ENCODE measurements around the gene KRT75. TPM values are rescaled to one million over a fixed set of nuclear protein-coding genes. Genes with fewer than 3 reads are reported as not detected.
A peak's percentile ranks its signal among the peaks of the same experiment; 100 is the strongest.
"Not testable (repeated sequence)": the region's sequence is repeated elsewhere in the genome, so short reads cannot be mapped to it uniquely, and the experiment has no call there.

The KRT75 gene
- polyA plus RNA-seq, 3 donors, result not detected

GRCh38 chr12:52423661-52424500 is 10.3 kb downstream of the KRT75 start:
- DNase-seq (ENCODE audit: extremely low read depth in 1 of 11, low read depth in 9 of 11, low spot score in 4 of 11), result no peak

GRCh38 chr12:52423035-52423434 is 11.1 kb downstream of the KRT75 start:
- DNase-seq (ENCODE audit: extremely low read depth in 1 of 11, low read depth in 9 of 11, low spot score in 4 of 11), result no peak

- no peak for DNase-seq (ENCODE audit: extremely low read depth in 1 of 11, low read depth in 9 of 11, low spot score in 4 of 11)
Measured at GRCh38 chr12:52419656-52420055, 14.5 kb downstream of the KRT75 start.

GRCh38 chr12:52418576-52419110 is 15.5 kb downstream of the KRT75 start:
- no peak for DNase-seq (ENCODE audit: extremely low read depth in 1 of 11, low read depth in 9 of 11, low spot score in 4 of 11)

GRCh38 chr12:52417740-52418139 is 16.4 kb downstream of the KRT75 start:
- no peak for DNase-seq (ENCODE audit: extremely low read depth in 1 of 11, low read depth in 9 of 11, low spot score in 4 of 11)

- no peak for DNase-seq (ENCODE audit: extremely low read depth in 1 of 11, low read depth in 9 of 11, low spot score in 4 of 11)
Measured at GRCh38 chr12:52416795-52417194, 17.4 kb downstream of the KRT75 start.

GRCh38 chr12:52415870-52416750 is 18.1 kb downstream of the KRT75 start:
- peak; percentile 22 to 74 (median 47) for DNase-seq (ENCODE audit: extremely low read depth in 1 of 11, low read depth in 9 of 11, low spot score in 4 of 11)

- DNase-seq (ENCODE audit: extremely low read depth in 1 of 11, low read depth in 9 of 11, low spot score in 4 of 11), result no peak
Measured at GRCh38 chr12:52414936-52415335, 19.2 kb downstream of the KRT75 start.

- DNase-seq (ENCODE audit: extremely low read depth in 1 of 11, low read depth in 9 of 11, low spot score in 4 of 11), result no peak
Measured at GRCh38 chr12:52413782-52414345, 20.3 kb downstream of the KRT75 start.

- no peak for DNase-seq (ENCODE audit: extremely low read depth in 1 of 11, low read depth in 9 of 11, low spot score in 4 of 11)
Measured at GRCh38 chr12:52413202-52413601, 21.0 kb downstream of the KRT75 start.

- DNase-seq (ENCODE audit: extremely low read depth in 1 of 11, low read depth in 9 of 11, low spot score in 4 of 11), result no peak
Measured at GRCh38 chr12:52411815-52412214, 22.4 kb downstream of the KRT75 start.

- DNase-seq (ENCODE audit: extremely low read depth in 1 of 11, low read depth in 9 of 11, low spot score in 4 of 11), result not testable (repeated sequence)
Measured at GRCh38 chr12:52410589-52411248, 23.5 kb downstream of the KRT75 start.

GRCh38 chr12:52407918-52408317 is 26.3 kb downstream of the KRT75 start:
- no peak for DNase-seq (ENCODE audit: extremely low read depth in 1 of 11, low read depth in 9 of 11, low spot score in 4 of 11)

- no peak for DNase-seq (ENCODE audit: extremely low read depth in 1 of 11, low read depth in 9 of 11, low spot score in 4 of 11)
Measured at GRCh38 chr12:52405922-52406385, 28.2 kb downstream of the KRT75 start, which contains the start of gene KRT82. Gene KRT82 (minus strand): TSS chr12:52406335. CDS start chr12:52406277, 58 bp downstream.

GRCh38 chr12:52404951-52405350 is 29.2 kb downstream of the KRT75 start:
- DNase-seq (ENCODE audit: extremely low read depth in 1 of 11, low read depth in 9 of 11, low spot score in 4 of 11), result no peak

GRCh38 chr12:52403561-52403960 is 30.6 kb downstream of the KRT75 start:
- no peak for DNase-seq (ENCODE audit: extremely low read depth in 1 of 11, low read depth in 9 of 11, low spot score in 4 of 11)

- DNase-seq (ENCODE audit: extremely low read depth in 1 of 11, low read depth in 9 of 11, low spot score in 4 of 11), result no peak
Measured at GRCh38 chr12:52402873-52403540, 31.2 kb downstream of the KRT75 start.

- no peak for DNase-seq (ENCODE audit: extremely low read depth in 1 of 11, low read depth in 9 of 11, low spot score in 4 of 11)
Measured at GRCh38 chr12:52402377-52402776, 31.8 kb downstream of the KRT75 start.
